Glutamatergic neuron (in vitro differentiated cells): ENCODE measurements around the gene MGMT. TPM values are rescaled to one million over a fixed set of nuclear protein-coding genes. Genes with fewer than 3 reads are reported as not detected.

Source experiments
- DNase-seq: peaks from one replicate; pipeline ENCODE4 v3.0.0; 2022
- H3K27ac Mint-ChIP-seq: one replicate; pipeline ENCODE4 v1.8.0; 2020; ENCODE audit warnings: mild to moderate bottlenecking, mixed read lengths, inconsistent platforms; ENCODE audit not compliant: unreplicated experiment
- H3K27me3 Mint-ChIP-seq: one replicate; pipeline ENCODE4 v1.8.0; 2020; ENCODE audit warnings: mild to moderate bottlenecking, moderate library complexity, mixed read lengths, inconsistent platforms; ENCODE audit not compliant: unreplicated experiment
- H3K36me3 Mint-ChIP-seq: one replicate; pipeline ENCODE4 v1.8.0; 2020; ENCODE audit warnings: mild to moderate bottlenecking, mixed read lengths, inconsistent platforms; ENCODE audit not compliant: unreplicated experiment
- H3K4me1 Mint-ChIP-seq: one replicate; pipeline ENCODE4 v1.8.0; 2020; ENCODE audit warnings: mild to moderate bottlenecking, low read depth, mixed read lengths, inconsistent platforms; ENCODE audit not compliant: unreplicated experiment
- H3K4me3 Mint-ChIP-seq: one replicate; pipeline ENCODE4 v1.8.0; 2020; ENCODE audit warnings: mild to moderate bottlenecking, mixed read lengths, inconsistent platforms; ENCODE audit not compliant: unreplicated experiment
- H3K9me3 Mint-ChIP-seq: one replicate; pipeline ENCODE4 v1.8.0; 2020; ENCODE audit warnings: mild to moderate bottlenecking, moderate library complexity, mixed read lengths, inconsistent platforms; ENCODE audit not compliant: unreplicated experiment
- CTCF ChIP-seq: fragments of 200-600 bp; sonication (generic); IDR thresholded peaks from one replicate; pipeline ENCODE4 v1.5.0; 2021; ENCODE audit not compliant: partially characterized antibody, unreplicated experiment
- total RNA-seq: library from RNA; stranded (reverse); fragmentation: NEBNext Ultra II Directional; extraction: Animal tissue kit (Norgen Biotek cat#: 25700); gene quantifications from one replicate; pipeline ENCODE4 v1.2.1, GENCODE V29; 2021; ENCODE audit not compliant: unreplicated experiment

Gene MGMT
- total RNA-seq, 1 donor from 2014 or later, result 15.9 TPM

- Mint-ChIP-seq H3K27ac (peak overlapping the region; percentile 97), H3K4me3 (no peak overlapping the region), H3K9me3 (peaks cover 13% of the 10 kb centered on the region), H3K36me3 (peaks cover 28% of the 10 kb centered on the region), H3K4me1 (peaks cover 41% of the 10 kb centered on the region), H3K27me3 (peaks cover 10% of the 10 kb centered on the region)
- TF ChIP-seq CTCF, result no peak
- no peak for DNase-seq
Observed at GRCh38 chr10:129808092-129808983, 341.3 kb downstream of the MGMT start.

GRCh38 chr10:129809431-129809830 lies 342.4 kb downstream of the MGMT start:
- peaks cover 14% of the 10 kb centered on the region for H3K9me3 Mint-ChIP-seq
- no peak for DNase-seq
- H3K36me3 Mint-ChIP-seq, result peaks cover 17% of the 10 kb centered on the region
- peaks cover 41% of the 10 kb centered on the region for H3K4me1 Mint-ChIP-seq
- peaks cover 10% of the 10 kb centered on the region for H3K27me3 Mint-ChIP-seq
- H3K4me3 Mint-ChIP-seq, result peak overlapping the region; percentile 57
- peak overlapping the region; percentile 97 for H3K27ac Mint-ChIP-seq
- TF ChIP-seq CTCF, result no peak

DNA sequence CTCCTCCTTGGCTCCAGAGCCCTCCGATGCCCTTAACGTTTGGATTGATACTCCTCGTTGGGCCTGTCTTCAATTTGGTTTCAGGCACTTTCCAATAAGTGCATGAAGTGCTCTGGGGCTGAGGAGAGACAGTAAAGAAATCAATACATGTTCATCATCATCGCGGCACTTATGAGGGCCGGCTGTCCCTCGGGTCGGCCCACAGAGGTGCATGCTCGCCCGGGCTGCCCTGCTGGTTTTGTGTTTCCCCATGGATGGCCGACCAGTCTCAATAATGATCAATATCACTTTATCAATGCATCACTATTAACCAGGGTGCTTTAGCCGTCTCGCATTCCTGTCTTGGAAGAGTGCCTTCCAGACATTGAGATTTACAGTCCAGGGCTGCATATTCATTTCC lies 342.8 kb downstream of the MGMT start:
- TF ChIP-seq CTCF, result no peak
- peaks cover 41% of the 10 kb centered on the region for H3K4me1 Mint-ChIP-seq
- H3K4me3 Mint-ChIP-seq, result peak overlapping the region; percentile 22
- peak; percentile 70 for DNase-seq
- H3K27ac Mint-ChIP-seq, result peak overlapping the region; percentile 97
- peaks cover 13% of the 10 kb centered on the region for H3K9me3 Mint-ChIP-seq
- peaks cover 15% of the 10 kb centered on the region for H3K36me3 Mint-ChIP-seq
- H3K27me3 Mint-ChIP-seq, result peaks cover 10% of the 10 kb centered on the region

DNA sequence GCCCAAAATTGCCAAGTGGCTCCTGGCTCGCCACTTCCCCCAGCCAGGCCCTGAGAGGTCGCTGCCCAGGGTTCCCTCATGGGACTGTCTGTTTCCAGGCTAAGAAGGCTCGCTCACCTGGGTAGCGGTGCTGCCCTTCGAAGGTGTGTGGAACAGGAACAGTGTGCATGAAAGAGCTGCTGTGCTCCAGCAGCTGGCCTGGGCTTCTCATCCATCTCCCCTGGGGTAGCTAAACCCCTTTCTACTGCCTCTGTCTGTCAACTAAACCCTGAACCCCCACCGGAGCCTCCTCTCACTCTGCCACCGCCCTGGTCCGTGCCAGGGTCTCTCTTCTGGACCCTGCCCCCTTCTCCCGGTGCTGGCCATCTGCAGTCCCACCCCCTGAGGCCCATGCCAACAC lies 344.2 kb downstream of the MGMT start:
- TF ChIP-seq CTCF, result no peak
- peak overlapping the region; percentile 60 for H3K4me3 Mint-ChIP-seq
- peaks cover 12% of the 10 kb centered on the region for H3K9me3 Mint-ChIP-seq
- H3K36me3 Mint-ChIP-seq, result peaks cover 11% of the 10 kb centered on the region
- H3K4me1 Mint-ChIP-seq, result peaks cover 46% of the 10 kb centered on the region
- peaks cover 10% of the 10 kb centered on the region for H3K27me3 Mint-ChIP-seq
- DNase-seq, result no peak
- peak overlapping the region; percentile 97 for H3K27ac Mint-ChIP-seq

DNA sequence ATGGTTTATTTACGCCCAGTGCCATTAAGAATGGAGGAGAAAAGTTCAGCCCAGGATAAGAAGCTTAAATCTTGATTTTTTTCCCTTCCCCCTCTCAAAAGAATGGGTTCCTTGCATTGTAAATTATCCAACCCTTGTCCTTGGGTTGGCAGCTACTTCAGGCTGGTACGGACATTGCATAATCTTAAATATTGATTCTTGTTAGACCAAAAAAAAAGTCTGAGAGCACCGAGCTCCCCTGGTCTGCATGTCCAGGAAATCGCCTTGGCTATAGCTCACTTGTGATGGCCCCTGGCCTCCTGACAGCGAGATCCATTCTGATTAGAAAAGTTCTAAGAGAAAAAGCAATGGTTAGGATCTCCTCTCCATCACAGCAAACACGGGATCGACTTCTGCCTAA lies 345.4 kb downstream of the MGMT start:
- H3K4me3 Mint-ChIP-seq, result peak overlapping the region; percentile 45
- H3K27ac Mint-ChIP-seq, result peak overlapping the region; percentile 97

More for the DNA sequence above, 345.4 kb downstream of the MGMT start:
- Mint-ChIP-seq H3K36me3 (no peaks in the 10 kb centered on the region), H3K4me1 (peaks cover 46% of the 10 kb centered on the region), H3K27me3 (peaks cover 10% of the 10 kb centered on the region), H3K9me3 (peaks cover 12% of the 10 kb centered on the region)
- TF ChIP-seq CTCF, result no peak
- DNase-seq, result no peak
